Left ventricle myocardium superior (tissue), 1 donor: ENCODE data around the gene SPART. TPM values are rescaled to one million over a fixed set of nuclear protein-coding genes. Genes with fewer than 3 reads are reported as not detected.

ENCODE experiments used
- ATAC-seq: fragments of 200-7000 bp; cut with Tn5 transposase; one replicate; pipeline ENCODE4 v1.9.1; 2020; ENCODE audit warnings: mild to moderate bottlenecking, moderate library complexity
- DNase-seq: peaks from one replicate; pipeline ENCODE4 v3.0.0-alpha.2; 2020
- intact Hi-C: fragments of 100-400 bp; cut with micrococcal nuclease; formaldehyde crosslinking; loops from one replicate; pipeline ENCODE4 v1.11.0; 2022
- total RNA-seq: library from RNA; stranded (reverse); fragmentation: NEBNext Ultra II Directional; extraction: Animal tissue kit (Norgen Biotek cat#: 25700); gene quantifications from one replicate; pipeline ENCODE4 v1.2.1, GENCODE V29; 2021
- donor health status: DM: no; HTN: yes; CAD: no; lungs with severe emphysema.

The SPART gene
- total RNA-seq, 1 donor from 2014 or later: 44.1 TPM

DNA sequence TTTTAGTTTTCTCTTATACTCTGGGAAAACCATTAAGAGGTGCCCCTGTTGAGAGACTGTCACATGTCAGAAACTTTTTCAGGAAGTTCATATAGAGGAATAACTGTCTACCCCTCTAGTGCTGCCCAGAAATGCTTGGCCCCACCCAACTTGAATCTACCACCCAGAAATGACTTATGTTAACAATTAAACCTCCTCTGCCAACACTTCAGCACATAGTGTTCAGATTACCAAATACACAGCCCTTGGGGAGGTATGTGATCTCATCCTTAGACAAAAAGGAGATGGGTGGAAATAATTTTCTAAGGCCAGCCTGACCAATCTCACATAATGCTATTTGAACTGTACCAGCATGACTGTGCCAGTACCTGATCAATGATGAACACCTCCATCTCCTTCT lies 84.2 kb downstream of the SPART start:
- intact Hi-C loops: no loop called here
- DNase-seq (no peak), ATAC-seq (peak; percentile 33)

DNA sequence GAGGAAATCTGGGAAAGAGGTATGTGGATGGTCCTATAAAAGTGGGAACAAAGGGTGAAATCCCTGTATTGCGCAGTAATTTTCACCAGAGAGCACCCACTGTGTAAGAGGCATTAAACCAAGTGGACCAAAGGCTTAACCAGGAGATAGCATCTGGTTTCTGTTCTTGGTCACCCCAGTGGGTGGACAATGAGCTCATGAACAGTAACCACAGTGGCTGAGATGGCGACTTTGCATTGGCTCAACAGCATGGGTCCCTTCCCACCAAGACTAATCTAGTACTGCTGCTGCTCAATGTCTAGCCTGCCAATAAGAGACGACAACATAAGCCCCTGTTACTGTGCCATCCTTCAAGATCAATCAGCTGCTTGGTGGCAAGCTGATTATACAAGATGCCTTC lies 85.2 kb downstream of the SPART start:
- DNase-seq (no peak), ATAC-seq (no peak)
- intact Hi-C loops: no loop called here

DNA sequence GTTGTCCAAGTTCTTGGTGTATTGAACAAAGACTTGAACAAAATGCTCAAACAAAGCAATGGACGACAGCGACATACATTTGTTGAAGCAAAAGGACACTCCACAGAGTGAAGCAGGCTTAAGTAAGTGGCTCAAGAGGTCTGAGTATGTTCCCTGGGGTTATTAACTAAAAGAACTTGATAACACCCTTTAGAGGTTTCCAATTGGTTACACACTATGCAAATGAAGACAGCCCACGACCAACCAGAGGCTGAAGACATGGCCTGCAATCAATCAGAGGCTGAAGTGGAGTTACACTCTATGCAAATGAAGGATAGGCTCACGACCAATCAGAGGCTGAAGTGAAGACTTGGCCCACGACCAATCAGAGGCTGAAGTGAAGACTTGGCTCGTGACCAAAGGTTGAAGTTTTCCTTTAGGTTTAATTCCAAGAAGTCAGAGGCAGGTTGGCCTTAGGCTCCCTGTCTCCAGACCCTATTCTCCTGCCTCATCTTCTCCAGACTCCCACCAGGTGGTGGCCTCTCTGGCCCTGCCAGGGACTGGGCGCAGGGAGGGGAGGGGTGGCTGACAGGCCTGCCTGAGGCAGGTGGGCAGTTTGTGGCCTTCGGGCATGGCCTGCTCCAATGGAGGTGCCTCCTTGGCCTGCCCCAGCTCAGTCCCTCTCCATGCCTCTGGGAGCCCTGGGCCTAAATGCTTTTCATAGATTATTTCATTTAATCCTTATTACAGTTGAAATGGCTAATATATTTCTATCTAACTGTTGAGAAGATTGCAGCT lies 86.6 kb downstream of the SPART start:
- intact Hi-C loops: no loop called here
- DNase-seq: no peak

DNA sequence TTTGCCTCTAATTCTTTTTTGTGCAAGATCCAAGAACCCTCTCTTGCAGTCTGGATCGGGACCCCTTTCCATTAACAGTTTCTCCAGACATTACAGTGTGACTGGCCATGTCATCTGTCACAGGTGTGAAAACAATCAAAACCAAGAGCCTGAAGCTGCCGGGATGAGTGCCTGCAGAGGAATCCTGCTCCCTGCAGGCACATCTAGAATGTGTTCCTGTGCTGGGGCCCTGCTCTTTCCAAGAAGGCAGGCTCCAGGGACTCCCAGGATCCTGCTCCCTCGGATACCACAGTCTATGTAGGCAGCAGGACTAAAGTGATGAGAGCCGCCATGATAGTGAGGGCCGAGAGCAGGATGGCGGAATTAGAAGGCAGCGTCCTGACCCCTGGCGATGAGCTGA lies 87.4 kb downstream of the SPART start:
- intact Hi-C loops: no loop called here
- DNase-seq (no peak), ATAC-seq (no peak)

More for the DNA sequence above, 86.6 kb downstream of the SPART start:
- no peak for ATAC-seq

Other genes with a start within 250 kb of the SPART start
- 9.9 TPM for gene DCLK1, start 215.0 kb downstream of the SPART start, total RNA-seq
- gene SOHLH2, start 131.8 kb downstream of the SPART start, total RNA-seq: not detected
- 0.27 TPM for gene CCDC169, start 48.6 kb downstream of the SPART start, total RNA-seq
- gene CCNA1, start 86.1 kb upstream of the SPART start, total RNA-seq: not detected